Left ventricle myocardium inferior (tissue), 1 donor: ENCODE data around the gene GRB7. TPM values are rescaled to one million over a fixed set of nuclear protein-coding genes. Genes with fewer than 3 reads are reported as not detected.
A peak's percentile ranks its signal among the peaks of the same experiment; 100 is the strongest.
"Not testable (repeated sequence)": the region's sequence is repeated elsewhere in the genome, so short reads cannot be mapped to it uniquely, and the experiment has no call there.

Source experiments
- DNase-seq: peaks from one replicate; pipeline ENCODE4 v3.0.0-alpha.2; 2020
- H3K27ac ChIP-seq: fragments of 200-600 bp; replicated peaks from 2 replicates; pipeline ENCODE4 v1.8.0; 2021
- H3K27me3 ChIP-seq: fragments of 200-600 bp; 2 replicates; pipeline ENCODE4 v1.8.0; 2021; ENCODE audit warnings: low read depth
- H3K36me3 ChIP-seq: fragments of 200-600 bp; 2 replicates; pipeline ENCODE4 v1.8.0; 2021
- H3K4me1 ChIP-seq: fragments of 200-600 bp; 2 replicates; pipeline ENCODE4 v1.8.0; 2021
- H3K4me3 ChIP-seq: fragments of 200-600 bp; 2 replicates; pipeline ENCODE4 v1.8.0; 2021; ENCODE audit warnings: mild to moderate bottlenecking, moderate library complexity
- H3K9me3 ChIP-seq: fragments of 200-600 bp; replicated peaks from 2 replicates; pipeline ENCODE4 v1.8.0; 2021
- CTCF ChIP-seq: fragments of 200-600 bp; IDR thresholded peaks from 2 replicates; pipeline ENCODE4 v1.8.0; 2021; ENCODE audit warnings: antibody characterized with exemption, mild to moderate bottlenecking, borderline replicate concordance
- intact Hi-C: fragments of 100-400 bp; cut with micrococcal nuclease; formaldehyde crosslinking; loops from one replicate; pipeline ENCODE4 v1.11.0; 2022
- total RNA-seq: library from RNA; stranded (reverse); fragmentation: NEBNext Ultra II Directional; extraction: Animal tissue kit (Norgen Biotek cat#: 25700); gene quantifications from one replicate; pipeline ENCODE4 v1.2.1, GENCODE V29; 2021
- donor health status: DM: no; HTN: yes; CAD: no; lungs with severe emphysema.

GRB7 gene
- total RNA-seq, 1 donor from 2014 or later = 1.1 TPM

GRCh38 chr17:39696731-39697130 is 41.0 kb upstream of the GRB7 start:
- intact Hi-C loops = no loop called here
- Histone ChIP-seq H3K4me3 (no peak overlapping the region), H3K4me1 (peaks cover 28% of the 10 kb centered on the region), H3K27ac (no peak overlapping the region), H3K36me3 (no peaks in the 10 kb centered on the region), H3K9me3 (no peaks in the 10 kb centered on the region), H3K27me3 (no peaks in the 10 kb centered on the region)
- TF ChIP-seq CTCF = no peak
- no peak for DNase-seq

- Histone ChIP-seq H3K4me3 (no peak overlapping the region), H3K27me3 (no peaks in the 10 kb centered on the region), H3K36me3 (no peaks in the 10 kb centered on the region), H3K4me1 (peaks cover 40% of the 10 kb centered on the region), H3K27ac (no peak overlapping the region), H3K9me3 (no peaks in the 10 kb centered on the region)
- no peak for TF ChIP-seq CTCF
- DNase-seq = no peak
- intact Hi-C loops = no loop called here
Measured at GRCh38 chr17:39697961-39698360, 39.8 kb upstream of the GRB7 start.

GRCh38 chr17:39699157-39699817 is 38.5 kb upstream of the GRB7 start:
- intact Hi-C loops = not testable (repeated sequence)

GRCh38 chr17:39699818-39700147 is 38.0 kb upstream of the GRB7 start, which contains the start of gene ERBB2:
Gene ERBB2, plus strand, starts transcription at chr17:39700064. Its CDS starts 175 bp downstream, at chr17:39700239.
- H3K9me3 ChIP-seq = no peaks in the 10 kb centered on the region
- peak; percentile 68 for DNase-seq
- H3K36me3 ChIP-seq = no peaks in the 10 kb centered on the region
- peak within 1 kb of the TSS; percentile 97 for H3K4me3 ChIP-seq
- H3K4me1 ChIP-seq = peaks cover 58% of the 10 kb centered on the region
- no peaks in the 10 kb centered on the region for H3K27me3 ChIP-seq
- no peak for TF ChIP-seq CTCF
- intact Hi-C loops = no loop called here
- peak within 1 kb of the TSS; percentile 90 for H3K27ac ChIP-seq

More at GRCh38 chr17:39699157-39699817, 38.5 kb upstream of the GRB7 start:
- H3K4me3 ChIP-seq = peak overlapping the region; percentile 97
- not testable (repeated sequence) for DNase-seq, H3K36me3 ChIP-seq, H3K27me3 ChIP-seq, H3K9me3 ChIP-seq
- peak overlapping the region; percentile 90 for H3K27ac ChIP-seq
- peaks cover 53% of the 10 kb centered on the region for H3K4me1 ChIP-seq

GRCh38 chr17:39700148-39700987 is 37.4 kb upstream of the GRB7 start:
- intact Hi-C loops = no loop called here

More at GRCh38 chr17:39700148-39700987, 37.4 kb upstream of the GRB7 start:
- Histone ChIP-seq H3K4me3 (peak overlapping the region; percentile 97), H3K9me3 (no peaks in the 10 kb centered on the region), H3K27me3 (no peaks in the 10 kb centered on the region), H3K36me3 (no peaks in the 10 kb centered on the region), H3K4me1 (peaks cover 64% of the 10 kb centered on the region), H3K27ac (peak overlapping the region; percentile 90)
- no peak for TF ChIP-seq CTCF
- DNase-seq = no peak
